Kidney epithelial cell (primary cell): Measurements from ENCODE around the gene GRK3. TPM values are rescaled to one million over a fixed set of nuclear protein-coding genes. Genes with fewer than 3 reads are reported as not detected.
"Not testable (repeated sequence)": the region's sequence is repeated elsewhere in the genome, so short reads cannot be mapped to it uniquely, and the experiment has no call there.

Experiments used
- DNase-seq: peaks from one replicate; pipeline ENCODE4 v3.0.0-alpha.2; 2010; ENCODE audit warnings: low read depth
- H3K27me3 ChIP-seq: 2 replicates; pipeline ENCODE4 v1.6.0; 2011; ENCODE audit warnings: low read length; ENCODE audit not compliant: control insufficient read depth, insufficient read depth
- H3K36me3 ChIP-seq: 2 replicates; pipeline ENCODE4 v1.5.1; 2011; ENCODE audit warnings: low read length; ENCODE audit not compliant: control insufficient read depth, insufficient read depth
- H3K4me3 ChIP-seq: 2 replicates; pipeline ENCODE4 v1.5.1; 2011; ENCODE audit warnings: low read depth, mild to moderate bottlenecking, control low read depth, low read length
- total RNA-seq: library from RNA; depleted of rRNA; stranded (reverse); fragments of >200 nt; gene quantifications from 2 replicates; pipeline ENCODE4 v1.2.3, GENCODE V29; 2015
- TF ChIP-seq, protein P1 (sequence below): IDR thresholded peaks from 2 replicates; pipeline ENCODE4 v1.5.1; 2011; ENCODE audit warnings: mild to moderate bottlenecking, moderate library complexity, low read length, control low read depth, inconsistent platforms; ENCODE audit not compliant: insufficient read depth, poor library complexity, severe bottlenecking

The GRK3 gene
- total RNA-seq, 1 donor from 2014 or later, result 5.8 TPM

DNA sequence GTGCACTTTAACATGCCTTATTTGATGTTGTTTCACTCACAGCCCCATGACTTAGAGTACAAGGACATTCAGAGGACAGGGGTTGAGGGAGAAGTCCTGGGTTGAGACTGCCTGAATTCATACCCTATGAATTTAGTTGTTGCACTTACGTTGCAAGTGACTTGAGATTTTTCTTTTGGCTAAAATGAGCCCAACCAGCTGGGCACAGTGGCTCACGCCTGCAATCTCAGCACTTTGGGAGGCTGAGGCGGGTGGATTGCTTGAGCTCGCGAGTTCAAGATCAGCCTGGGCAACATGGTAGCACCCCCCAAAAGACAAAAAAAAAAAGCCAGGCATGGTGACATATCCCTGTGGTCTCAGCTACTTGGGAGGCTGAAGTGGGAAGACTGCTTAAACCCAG, 7.3 kb upstream of the GRK3 start:
- Histone ChIP-seq H3K27me3 (peaks cover 5% of the 10 kb centered on the region), H3K36me3 (no peaks in the 10 kb centered on the region), H3K4me3 (no peak overlapping the region)
- TF ChIP-seq, protein P1, sequence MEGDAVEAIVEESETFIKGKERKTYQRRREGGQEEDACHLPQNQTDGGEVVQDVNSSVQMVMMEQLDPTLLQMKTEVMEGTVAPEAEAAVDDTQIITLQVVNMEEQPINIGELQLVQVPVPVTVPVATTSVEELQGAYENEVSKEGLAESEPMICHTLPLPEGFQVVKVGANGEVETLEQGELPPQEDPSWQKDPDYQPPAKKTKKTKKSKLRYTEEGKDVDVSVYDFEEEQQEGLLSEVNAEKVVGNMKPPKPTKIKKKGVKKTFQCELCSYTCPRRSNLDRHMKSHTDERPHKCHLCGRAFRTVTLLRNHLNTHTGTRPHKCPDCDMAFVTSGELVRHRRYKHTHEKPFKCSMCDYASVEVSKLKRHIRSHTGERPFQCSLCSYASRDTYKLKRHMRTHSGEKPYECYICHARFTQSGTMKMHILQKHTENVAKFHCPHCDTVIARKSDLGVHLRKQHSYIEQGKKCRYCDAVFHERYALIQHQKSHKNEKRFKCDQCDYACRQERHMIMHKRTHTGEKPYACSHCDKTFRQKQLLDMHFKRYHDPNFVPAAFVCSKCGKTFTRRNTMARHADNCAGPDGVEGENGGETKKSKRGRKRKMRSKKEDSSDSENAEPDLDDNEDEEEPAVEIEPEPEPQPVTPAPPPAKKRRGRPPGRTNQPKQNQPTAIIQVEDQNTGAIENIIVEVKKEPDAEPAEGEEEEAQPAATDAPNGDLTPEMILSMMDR, result no peak
- no peak for DNase-seq

DNA sequence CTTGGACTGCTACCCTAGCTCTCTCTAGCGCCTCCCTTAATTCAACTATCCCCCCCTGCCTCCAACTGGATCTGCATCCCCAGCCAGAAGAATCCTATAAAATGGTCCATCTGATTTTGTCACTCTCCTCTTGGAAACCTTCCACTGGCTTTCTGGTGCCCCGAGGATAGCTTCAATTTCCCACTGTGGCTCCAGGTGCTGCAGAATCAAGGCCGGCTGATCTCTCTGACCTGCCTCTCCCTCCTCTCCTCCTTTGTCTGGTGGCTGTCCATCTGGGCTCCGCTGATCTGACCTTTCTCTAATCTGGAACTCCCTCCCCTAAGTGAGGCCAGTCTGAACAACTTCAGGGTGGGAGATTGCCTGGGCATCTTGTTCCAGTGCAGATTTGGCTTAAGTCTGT, 6.1 kb upstream of the GRK3 start:
- Histone ChIP-seq H3K4me3 (no peak overlapping the region), H3K27me3 (peaks cover 6% of the 10 kb centered on the region), H3K36me3 (no peaks in the 10 kb centered on the region)
- no peak for DNase-seq
- TF ChIP-seq, protein P1, result no peak

DNA sequence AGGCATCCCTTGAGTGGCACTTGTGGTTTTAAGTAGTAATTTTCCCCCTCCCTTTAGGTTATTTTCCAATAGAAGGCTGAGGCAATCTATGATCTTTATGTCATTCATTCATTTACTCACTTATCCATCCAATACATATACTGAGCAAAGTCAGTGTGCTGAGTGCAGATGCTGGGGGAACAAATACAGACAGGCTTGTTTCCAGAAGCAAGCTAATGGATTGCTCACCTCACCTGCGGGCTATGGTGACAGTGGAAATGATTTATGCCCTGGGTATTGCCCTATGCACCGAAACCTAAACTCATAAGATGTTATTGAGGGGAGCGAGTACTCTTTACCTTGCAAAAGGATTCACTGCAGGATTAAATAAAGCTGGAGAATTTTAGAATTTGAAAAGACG, 4.6 kb upstream of the GRK3 start:
- not testable (repeated sequence) for DNase-seq, H3K36me3 ChIP-seq, H3K4me3 ChIP-seq
- peaks cover 14% of the 10 kb centered on the region for H3K27me3 ChIP-seq

DNA sequence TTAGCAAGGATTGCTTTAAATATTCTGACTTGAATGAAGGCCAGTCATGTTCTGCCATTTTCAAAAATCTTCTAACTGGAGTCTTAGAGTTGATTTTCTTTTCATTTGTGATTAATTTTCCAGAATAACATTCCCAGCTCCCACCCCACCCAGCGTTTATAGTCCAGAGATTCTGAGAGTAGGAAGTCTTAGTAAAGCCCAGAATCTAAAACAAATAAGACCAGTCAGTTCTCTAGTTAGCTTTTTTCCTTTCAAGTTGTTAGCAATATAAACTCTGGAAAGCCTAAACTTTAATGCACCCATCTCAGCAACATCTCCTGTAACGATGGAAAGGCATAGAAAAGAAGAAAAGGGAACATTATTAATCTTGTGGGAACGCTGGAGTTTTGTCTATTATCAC, 3.3 kb upstream of the GRK3 start:
- not testable (repeated sequence) for H3K36me3 ChIP-seq, DNase-seq, H3K4me3 ChIP-seq
- H3K27me3 ChIP-seq, result peaks cover 15% of the 10 kb centered on the region

DNA sequence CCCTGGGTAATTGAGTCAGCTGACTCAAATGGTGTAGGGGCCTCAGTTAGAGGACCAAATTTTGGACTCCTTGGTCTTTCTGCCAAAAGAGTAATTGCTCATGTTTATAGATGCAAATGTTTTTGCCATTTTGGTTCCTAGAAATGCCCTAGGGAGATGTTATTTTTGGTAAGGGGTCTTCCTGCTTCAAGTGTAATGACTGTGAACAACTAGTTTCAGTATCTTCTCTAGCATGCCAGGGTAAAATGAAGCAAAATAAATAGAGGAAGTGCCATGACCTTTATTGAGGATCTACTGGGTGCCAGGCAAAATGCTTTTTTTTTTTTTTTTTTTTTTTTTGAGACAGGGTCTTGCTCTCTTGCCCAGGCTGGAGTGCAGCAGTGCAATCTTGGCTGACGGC, 2.5 kb upstream of the GRK3 start:
- DNase-seq, H3K36me3 ChIP-seq, H3K4me3 ChIP-seq: not testable (repeated sequence)
- H3K27me3 ChIP-seq, result peaks cover 15% of the 10 kb centered on the region

DNA sequence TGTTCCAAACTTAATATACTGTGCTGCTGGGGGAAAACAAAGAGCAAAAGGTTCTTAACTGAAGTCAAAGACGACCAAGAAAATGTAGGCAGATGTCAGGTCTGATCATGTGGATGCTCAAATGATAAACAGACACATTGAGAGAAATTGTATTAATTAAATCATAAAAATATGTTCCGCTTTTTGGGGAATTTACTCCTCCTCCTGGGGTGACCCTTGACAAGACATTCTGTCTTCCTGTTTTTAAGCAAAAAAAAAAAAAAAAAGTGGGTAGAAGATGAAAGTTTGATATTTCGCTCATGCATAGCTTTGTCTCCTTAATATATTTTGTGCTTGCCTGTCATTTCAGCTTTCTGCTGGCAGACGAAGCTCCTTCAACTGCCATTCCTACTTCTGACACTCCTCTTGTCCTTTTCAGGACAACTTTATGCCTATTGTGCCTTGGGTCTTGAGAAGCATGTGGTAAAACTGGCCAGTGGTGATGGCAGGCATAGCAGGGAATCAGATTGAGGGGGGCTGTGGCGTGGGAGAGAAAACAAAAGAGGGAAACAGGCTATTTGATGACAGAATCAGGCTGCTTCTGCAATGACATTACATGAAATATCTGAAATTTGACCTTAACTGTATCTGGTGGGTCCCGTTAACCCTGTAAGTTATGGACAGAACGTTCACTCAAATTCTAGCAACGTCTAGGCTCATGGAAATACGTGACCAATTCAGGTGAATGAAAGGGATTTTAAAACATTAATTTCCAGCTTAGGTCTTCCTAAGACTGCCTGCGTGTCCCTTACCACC, 1.3 kb upstream of the GRK3 start:
- H3K27me3 ChIP-seq, result peaks cover 15% of the 10 kb centered on the region
- not testable (repeated sequence) for H3K36me3 ChIP-seq, H3K4me3 ChIP-seq, DNase-seq

DNA sequence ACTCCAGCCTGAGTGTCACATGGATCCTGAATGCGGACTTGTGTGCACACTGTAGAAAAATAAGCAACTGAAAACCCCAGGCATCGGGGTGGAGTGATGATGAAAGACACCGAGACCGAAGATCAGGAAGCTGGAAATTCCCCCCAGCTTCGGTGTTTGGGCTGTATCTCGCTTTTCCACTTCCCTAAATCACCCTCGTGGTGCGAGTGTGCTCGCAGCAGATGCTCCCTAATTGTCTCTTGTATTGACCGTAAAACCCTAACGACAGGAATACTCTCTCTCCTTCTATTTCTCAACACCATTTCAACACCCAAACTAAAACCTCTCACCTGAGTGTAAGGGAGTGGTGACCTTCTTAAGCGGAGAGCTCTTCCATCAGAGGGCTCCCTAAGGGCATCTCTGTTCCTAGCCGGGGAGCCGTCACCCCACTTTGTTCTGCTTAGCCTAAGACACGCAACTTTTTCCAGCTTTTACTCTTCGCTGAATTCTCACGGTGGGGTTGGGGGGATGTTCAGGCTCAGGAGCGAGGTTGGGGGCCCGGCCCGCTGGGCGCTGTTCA, 635 bp upstream of the GRK3 start:
- TF ChIP-seq, protein P1, result no peak
- Histone ChIP-seq H3K36me3 (no peaks in the 10 kb centered on the region), H3K27me3 (peaks cover 15% of the 10 kb centered on the region), H3K4me3 (no peak overlapping the region)
- DNase-seq, result no peak
